ENCODE data around the gene PANK4.
"Not testable (repeated sequence)": the region's sequence is repeated elsewhere in the genome, so short reads cannot be mapped to it uniquely, and the experiment has no call there.

Gene PANK4

GRCh38 chr1:2558420-2558819, 32.0 kb upstream of the PANK4 start:
- DNase-seq = no peak

- DNase-seq = no peak
Observed at GRCh38 chr1:2557482-2558400, 31.3 kb upstream of the PANK4 start.

- no peak for DNase-seq
Observed at GRCh38 chr1:2556678-2557481, 30.5 kb upstream of the PANK4 start.

GRCh38 chr1:2556277-2556677, 29.9 kb upstream of the PANK4 start, which contains the start of gene TNFRSF14:
Gene TNFRSF14 (plus strand): TSS chr1:2556371. CDS start chr1:2556665, 294 bp downstream.
- DNase-seq = peak; percentile 68

GRCh38 chr1:2555634-2556276, 29.4 kb upstream of the PANK4 start:
- peak; percentile 60 for DNase-seq

GRCh38 chr1:2554621-2555387, 28.4 kb upstream of the PANK4 start:
- DNase-seq = peak; percentile 54

- DNase-seq = no peak
Observed at GRCh38 chr1:2553871-2554620, 27.6 kb upstream of the PANK4 start.

GRCh38 chr1:2553076-2553475, 26.7 kb upstream of the PANK4 start:
- not testable (repeated sequence) for DNase-seq

- no peak for DNase-seq
Observed at GRCh38 chr1:2552189-2552588, 25.8 kb upstream of the PANK4 start.

GRCh38 chr1:2551544-2551943, 25.1 kb upstream of the PANK4 start:
- DNase-seq = not testable (repeated sequence)

- DNase-seq = not testable (repeated sequence)
Observed at GRCh38 chr1:2550309-2550861, 24.0 kb upstream of the PANK4 start.

GRCh38 chr1:2549367-2550029, 23.1 kb upstream of the PANK4 start:
- DNase-seq = not testable (repeated sequence)

GRCh38 chr1:2548068-2548589, 21.7 kb upstream of the PANK4 start:
- DNase-seq = peak; percentile 84

GRCh38 chr1:2547210-2548067, 21.0 kb upstream of the PANK4 start:
- DNase-seq = no peak

GRCh38 chr1:2546515-2547209, 20.3 kb upstream of the PANK4 start:
- peak; percentile 76 for DNase-seq

GRCh38 chr1:2545754-2546514, 19.5 kb upstream of the PANK4 start:
- peak; percentile 88 for DNase-seq

GRCh38 chr1:2544875-2545640, 18.7 kb upstream of the PANK4 start:
- DNase-seq = no peak
